Measurements from ENCODE around the gene SMYD3.

The SMYD3 gene

GRCh38 chr1:245856944-245857531, 650.0 kb downstream of the SMYD3 start:
- POLR2A ChIA-PET = no interaction called here
- no peak for TF ChIP-seq PKNOX1 (IDR thresholded peaks at IDR 0.05)
- TF ChIP-seq FOXK2 (IDR thresholded peaks at IDR 0.05) = no peak
- no peak for TF ChIP-seq FOXA1 (IDR thresholded peaks at IDR 0.05)
- no peak for TF ChIP-seq CTBP1 (IDR thresholded peaks at IDR 0.05; ENCODE audit: borderline replicate concordance)
- DNase-seq (ENCODE audit: extremely low spot score) = no peak
- CTCF ChIA-PET = no interaction called here

GRCh38 chr1:245855846-245856730, 651.0 kb downstream of the SMYD3 start:
- POLR2A ChIA-PET = no interaction called here
- no peak for TF ChIP-seq PKNOX1 (IDR thresholded peaks at IDR 0.05)
- no peak for TF ChIP-seq FOXK2 (IDR thresholded peaks at IDR 0.05)
- no peak for TF ChIP-seq HDGF (IDR thresholded peaks at IDR 0.05; ENCODE audit: borderline replicate concordance)
- no peak for TF ChIP-seq FOXA1 (IDR thresholded peaks at IDR 0.05)
- TF ChIP-seq TARDBP (IDR thresholded peaks at IDR 0.05) = no peak
- no peak for TF ChIP-seq CTBP1 (IDR thresholded peaks at IDR 0.05; ENCODE audit: borderline replicate concordance)
- TF ChIP-seq NFRKB (IDR thresholded peaks at IDR 0.05) = no peak
- no peak for TF ChIP-seq BHLHE40 (IDR thresholded peaks at IDR 0.05; ENCODE audit: borderline replicate concordance)
- no peak for TF ChIP-seq ELF4 (IDR thresholded peaks at IDR 0.05)
- no peak for TF ChIP-seq SUZ12 (IDR thresholded peaks at IDR 0.05)
- TF ChIP-seq ARNT (IDR thresholded peaks at IDR 0.05) = no peak
- no peak for TF ChIP-seq L3MBTL2 (conservative IDR thresholded peaks at IDR 0.05)
- TF ChIP-seq FOXM1 (IDR thresholded peaks at IDR 0.05; ENCODE audit: borderline replicate concordance) = no peak
- no peak for TF ChIP-seq LEF1 (IDR thresholded peaks at IDR 0.05; ENCODE audit: borderline replicate concordance)
- no peak for TF ChIP-seq ZNF384 (IDR thresholded peaks at IDR 0.05)
- TF ChIP-seq SP1 (IDR thresholded peaks at IDR 0.05) = no peak
- CTCF ChIA-PET = no interaction called here
- no peak for DNase-seq (ENCODE audit: extremely low spot score)

GRCh38 chr1:245853291-245853690, 653.8 kb downstream of the SMYD3 start:
- POLR2A ChIA-PET = no interaction called here
- no peak for TF ChIP-seq CTBP1 (IDR thresholded peaks at IDR 0.05; ENCODE audit: borderline replicate concordance)
- TF ChIP-seq FOXA1 (IDR thresholded peaks at IDR 0.05) = no peak
- TF ChIP-seq SP1 (IDR thresholded peaks at IDR 0.05) = no peak
- no peak for TF ChIP-seq FOXM1 (IDR thresholded peaks at IDR 0.05; ENCODE audit: borderline replicate concordance)
- TF ChIP-seq HDGF (IDR thresholded peaks at IDR 0.05; ENCODE audit: borderline replicate concordance) = no peak
- no peak for TF ChIP-seq LEF1 (IDR thresholded peaks at IDR 0.05; ENCODE audit: borderline replicate concordance)
- no peak for TF ChIP-seq NFRKB (IDR thresholded peaks at IDR 0.05)
- no peak for TF ChIP-seq FOXK2 (IDR thresholded peaks at IDR 0.05)
- no peak for TF ChIP-seq L3MBTL2 (conservative IDR thresholded peaks at IDR 0.05)
- TF ChIP-seq SUZ12 (IDR thresholded peaks at IDR 0.05) = no peak
- TF ChIP-seq ZNF384 (IDR thresholded peaks at IDR 0.05) = no peak
- no peak for TF ChIP-seq ELF4 (IDR thresholded peaks at IDR 0.05)
- no peak for DNase-seq (ENCODE audit: extremely low spot score)
- CTCF ChIA-PET = no interaction called here

DNA sequence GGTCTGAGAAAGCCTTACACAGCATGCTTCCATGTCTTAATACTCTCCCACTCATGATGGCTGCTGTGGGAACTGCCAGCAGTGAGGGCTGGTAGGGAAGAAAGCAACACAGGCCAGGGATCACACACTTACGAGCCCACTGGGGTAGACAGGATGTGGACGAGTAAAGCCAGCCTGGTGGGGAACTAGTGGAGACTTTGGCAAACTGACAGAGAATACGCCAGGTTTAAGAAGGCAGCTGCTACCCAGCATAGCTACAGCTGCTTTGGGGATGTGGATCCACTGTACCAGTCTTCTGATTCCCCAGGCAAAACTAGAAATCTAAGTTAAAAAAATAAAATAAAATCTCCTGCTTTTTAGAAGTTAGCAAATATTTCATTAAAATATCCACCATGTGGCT, 664.0 kb downstream of the SMYD3 start:
- TF ChIP-seq PKNOX1 (IDR thresholded peaks at IDR 0.05) = no peak
- no peak for TF ChIP-seq ELF4 (IDR thresholded peaks at IDR 0.05)
- no peak for TF ChIP-seq FOXM1 (IDR thresholded peaks at IDR 0.05; ENCODE audit: borderline replicate concordance)
- DNase-seq (ENCODE audit: extremely low spot score) = no peak
- ChIA-PET CTCF (no interaction called here), POLR2A (no interaction called here)

DNA sequence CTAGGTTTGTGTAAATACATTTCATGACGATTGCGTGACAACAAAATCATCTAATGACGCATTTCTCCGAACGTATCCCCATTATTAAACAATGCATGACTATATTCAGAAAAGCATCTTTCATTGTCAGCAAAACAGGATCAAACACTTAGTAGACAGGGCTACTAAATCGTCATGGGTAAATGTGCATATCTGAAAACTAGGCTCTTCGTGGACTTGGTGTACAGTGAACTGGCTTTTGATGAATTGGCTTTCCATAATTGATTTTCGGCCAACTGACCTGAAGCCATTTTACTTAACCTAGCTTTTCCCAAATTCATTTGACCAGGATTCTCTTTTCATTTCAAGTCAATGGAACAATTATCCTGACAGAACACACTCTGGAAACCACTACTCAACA, 665.0 kb downstream of the SMYD3 start:
- ChIA-PET POLR2A (no interaction called here), CTCF (no interaction called here)
- TF ChIP-seq FOXK2 (IDR thresholded peaks at IDR 0.05) = no peak
- TF ChIP-seq SP1 (IDR thresholded peaks at IDR 0.05) = no peak
- TF ChIP-seq SUZ12 (IDR thresholded peaks at IDR 0.05) = no peak
- TF ChIP-seq FOXA1 (IDR thresholded peaks at IDR 0.05) = no peak
- no peak for TF ChIP-seq L3MBTL2 (conservative IDR thresholded peaks at IDR 0.05)
- TF ChIP-seq ARNT (IDR thresholded peaks at IDR 0.05) = no peak
- no peak for TF ChIP-seq NFRKB (IDR thresholded peaks at IDR 0.05)
- TF ChIP-seq BHLHE40 (IDR thresholded peaks at IDR 0.05; ENCODE audit: borderline replicate concordance) = no peak
- TF ChIP-seq PKNOX1 (IDR thresholded peaks at IDR 0.05) = no peak
- no peak for TF ChIP-seq LEF1 (IDR thresholded peaks at IDR 0.05; ENCODE audit: borderline replicate concordance)
- no peak for TF ChIP-seq ELF4 (IDR thresholded peaks at IDR 0.05)
- no peak for TF ChIP-seq TARDBP (IDR thresholded peaks at IDR 0.05)
- no peak for DNase-seq (ENCODE audit: extremely low spot score)

GRCh38 chr1:245840971-245841370, 666.1 kb downstream of the SMYD3 start:
- ChIA-PET CTCF (no interaction called here), POLR2A (no interaction called here)
- TF ChIP-seq NFRKB (IDR thresholded peaks at IDR 0.05) = no peak
- no peak for DNase-seq (ENCODE audit: extremely low spot score)

All from HEK293T (cell line).